ENCODE data around the gene TSPAN17.

DNA sequence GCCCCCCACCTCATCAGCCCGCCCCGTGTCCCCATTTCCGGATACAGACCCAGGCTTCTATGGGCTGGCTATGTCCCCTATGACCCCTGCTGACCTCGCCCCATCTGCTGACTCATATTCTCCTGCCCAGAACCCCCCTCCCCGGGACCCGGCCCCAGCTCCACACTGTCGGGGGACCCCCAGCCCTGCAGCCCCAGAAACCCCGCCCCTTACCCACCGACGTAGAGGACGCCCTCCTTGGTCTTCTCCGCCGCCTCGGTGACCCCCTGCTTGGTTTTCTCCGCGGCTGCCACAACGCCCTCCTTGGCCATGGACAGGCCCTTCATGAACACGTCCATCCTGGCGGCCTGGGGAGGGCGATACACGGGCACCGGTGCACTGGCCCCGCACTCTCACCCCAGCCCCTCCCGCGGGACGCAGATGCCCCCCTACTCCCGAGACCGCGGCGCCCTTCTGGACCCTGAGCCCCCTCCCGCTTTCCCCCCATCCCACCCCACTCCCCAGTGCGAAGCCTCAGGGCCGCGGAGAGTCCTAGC is 17.9 kb upstream of the TSPAN17 start:
- TF ChIP-seq, protein P1, sequence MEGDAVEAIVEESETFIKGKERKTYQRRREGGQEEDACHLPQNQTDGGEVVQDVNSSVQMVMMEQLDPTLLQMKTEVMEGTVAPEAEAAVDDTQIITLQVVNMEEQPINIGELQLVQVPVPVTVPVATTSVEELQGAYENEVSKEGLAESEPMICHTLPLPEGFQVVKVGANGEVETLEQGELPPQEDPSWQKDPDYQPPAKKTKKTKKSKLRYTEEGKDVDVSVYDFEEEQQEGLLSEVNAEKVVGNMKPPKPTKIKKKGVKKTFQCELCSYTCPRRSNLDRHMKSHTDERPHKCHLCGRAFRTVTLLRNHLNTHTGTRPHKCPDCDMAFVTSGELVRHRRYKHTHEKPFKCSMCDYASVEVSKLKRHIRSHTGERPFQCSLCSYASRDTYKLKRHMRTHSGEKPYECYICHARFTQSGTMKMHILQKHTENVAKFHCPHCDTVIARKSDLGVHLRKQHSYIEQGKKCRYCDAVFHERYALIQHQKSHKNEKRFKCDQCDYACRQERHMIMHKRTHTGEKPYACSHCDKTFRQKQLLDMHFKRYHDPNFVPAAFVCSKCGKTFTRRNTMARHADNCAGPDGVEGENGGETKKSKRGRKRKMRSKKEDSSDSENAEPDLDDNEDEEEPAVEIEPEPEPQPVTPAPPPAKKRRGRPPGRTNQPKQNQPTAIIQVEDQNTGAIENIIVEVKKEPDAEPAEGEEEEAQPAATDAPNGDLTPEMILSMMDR (IDR thresholded peaks at IDR 0.05), result no peak
- no peak for TF ChIP-seq POLR2A (IDR thresholded peaks at IDR 0.05)
- no peak for TF ChIP-seq POLR2AphosphoS5 (IDR thresholded peaks at IDR 0.05)
